IPS-20b (cell line): Measurements from ENCODE around the gene PPP1R8.

ENCODE experiments used
- H3K27ac ChIP-seq: one replicate; pipeline ENCODE4 v1.5.1; 2013; ENCODE audit warnings: low read length
- H3K27me3 ChIP-seq: 2 replicates; pipeline ENCODE4 v1.6.1; 2013; ENCODE audit warnings: mild to moderate bottlenecking, low read length, inconsistent platforms; ENCODE audit not compliant: insufficient read depth
- H3K36me3 ChIP-seq: 2 replicates; pipeline ENCODE4 v1.6.1; 2013; ENCODE audit warnings: low read depth, mild to moderate bottlenecking, inconsistent platforms, low read length, moderate library complexity; ENCODE audit not compliant: insufficient read depth
- H3K4me1 ChIP-seq: 2 replicates; pipeline ENCODE4 v1.6.1; 2013; ENCODE audit warnings: mild to moderate bottlenecking, control low read depth, inconsistent platforms, low read length, moderate library complexity; ENCODE audit not compliant: insufficient read depth
- H3K4me3 ChIP-seq: 2 replicates; pipeline ENCODE4 v1.5.1; 2013; ENCODE audit warnings: mild to moderate bottlenecking, low read length, inconsistent platforms
- H3K9ac ChIP-seq: 2 replicates; pipeline ENCODE4 v1.6.1; 2013; ENCODE audit warnings: low read depth, mild to moderate bottlenecking, inconsistent platforms, low read length, moderate library complexity
- H3K9me3 ChIP-seq: 2 replicates; pipeline ENCODE4 v1.6.1; 2013; ENCODE audit warnings: mild to moderate bottlenecking, low read depth, low read length, inconsistent platforms; ENCODE audit not compliant: insufficient read depth

PPP1R8 gene

GRCh38 chr1:27887215-27888021 is 56.8 kb downstream of the PPP1R8 start:
- Histone ChIP-seq H3K36me3 (peaks cover 63% of the 10 kb centered on the region), H3K4me3 (no peak overlapping the region), H3K27me3 (no peaks in the 10 kb centered on the region), H3K9me3 (no peaks in the 10 kb centered on the region), H3K27ac (no peak overlapping the region), H3K4me1 (no peaks in the 10 kb centered on the region), H3K9ac (no peak overlapping the region)

DNA sequence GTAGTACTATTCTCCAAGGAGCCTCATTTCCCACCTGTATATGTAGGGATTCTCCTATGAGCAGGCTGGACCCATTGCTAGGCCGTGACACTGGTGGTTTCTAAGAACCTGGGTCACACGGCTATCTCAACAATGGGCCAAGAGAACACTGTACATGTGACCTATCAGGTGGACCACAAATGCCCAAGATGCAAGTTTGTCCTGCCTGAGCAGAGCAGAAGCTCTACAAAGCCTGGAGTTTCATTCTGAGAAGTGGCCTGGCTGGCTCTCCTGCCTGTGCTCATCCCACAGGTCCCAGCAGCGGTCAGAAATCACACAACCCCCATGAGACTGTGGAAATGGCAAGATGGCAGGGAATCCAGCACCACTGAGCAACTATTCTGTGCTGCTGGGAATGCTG is 58.9 kb downstream of the PPP1R8 start:
- H3K4me3 ChIP-seq: no peak overlapping the region
- H3K27me3 ChIP-seq: no peaks in the 10 kb centered on the region
- H3K27ac ChIP-seq: no peak overlapping the region
- no peaks in the 10 kb centered on the region for H3K4me1 ChIP-seq
- H3K36me3 ChIP-seq: peaks cover 71% of the 10 kb centered on the region
- no peaks in the 10 kb centered on the region for H3K9me3 ChIP-seq
- no peak overlapping the region for H3K9ac ChIP-seq

DNA sequence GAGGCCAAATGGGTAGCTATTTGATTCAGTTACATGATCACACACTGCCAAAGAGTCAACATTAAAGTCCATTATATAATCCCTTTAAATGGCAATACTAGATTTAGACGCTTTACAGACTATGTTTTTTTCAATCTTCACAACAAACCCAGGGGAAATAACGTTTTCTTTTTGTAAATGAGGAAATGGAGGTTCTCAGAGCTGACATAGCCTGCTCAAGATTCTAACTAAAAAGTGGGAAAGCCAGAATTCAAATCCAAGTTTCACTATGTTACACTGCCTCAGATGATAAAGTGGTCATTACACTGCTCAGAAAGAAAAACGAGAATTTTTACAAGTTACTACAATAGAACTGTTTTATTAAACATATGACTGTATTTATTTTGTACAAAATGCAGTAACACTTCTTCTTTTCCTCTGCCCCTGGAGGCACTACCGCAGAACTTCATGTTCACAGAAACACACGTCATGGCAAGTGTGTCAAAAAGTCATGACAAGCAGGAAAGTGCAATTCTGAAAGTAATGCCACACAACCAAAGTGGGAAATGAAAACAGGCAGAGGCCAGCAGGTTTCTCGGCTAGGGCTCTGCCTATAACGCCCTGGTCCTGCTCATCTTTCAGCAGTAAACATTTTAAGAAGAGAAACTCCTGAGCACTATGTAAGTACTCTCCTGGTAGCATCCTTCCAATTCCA is 60.8 kb downstream of the PPP1R8 start:
- Histone ChIP-seq H3K4me1 (no peaks in the 10 kb centered on the region), H3K4me3 (no peak overlapping the region), H3K36me3 (peaks cover 78% of the 10 kb centered on the region), H3K27me3 (no peaks in the 10 kb centered on the region), H3K9me3 (no peaks in the 10 kb centered on the region), H3K9ac (no peak overlapping the region), H3K27ac (no peak overlapping the region)

GRCh38 chr1:27894521-27894920 is 63.9 kb downstream of the PPP1R8 start:
- no peaks in the 10 kb centered on the region for H3K9me3 ChIP-seq
- no peak overlapping the region for H3K4me3 ChIP-seq
- H3K9ac ChIP-seq: no peak overlapping the region
- no peak overlapping the region for H3K27ac ChIP-seq
- no peaks in the 10 kb centered on the region for H3K27me3 ChIP-seq
- peaks cover 87% of the 10 kb centered on the region for H3K36me3 ChIP-seq
- no peaks in the 10 kb centered on the region for H3K4me1 ChIP-seq
